PFSK-1 (cell line): Measurements from ENCODE around the gene SASH1.

Source experiments
- FOXP2 ChIP-seq: optimal IDR thresholded peaks from 2 replicates; pipeline ENCODE3; 2011; ENCODE audit warnings: borderline replicate concordance, control low read depth, inconsistent platforms; ENCODE audit not compliant: insufficient read depth; ENCODE audit errors: extremely low read length, extremely low read depth
- POLR2AphosphoS5 ChIP-seq: IDR thresholded peaks from 2 replicates; pipeline ENCODE4 v1.6.1; 2012; ENCODE audit warnings: low read depth, mild to moderate bottlenecking, control low read depth, low read length, moderate library complexity
- REST ChIP-seq, 2 experiments: IDR thresholded peaks; 2 replicates each; pipeline versions ENCODE4 v1.6.1 to v1.8.0; 2011 to 2012; ENCODE audit warnings: low read depth in 2 of 2, low read length in 2 of 2, control low read depth in 1 of 2, inconsistent platforms in 1 of 2, mild to moderate bottlenecking in 1 of 2, moderate library complexity in 1 of 2; ENCODE audit not compliant: insufficient read depth in 1 of 2
- SIN3A ChIP-seq: IDR thresholded peaks from 2 replicates; pipeline ENCODE4 v1.6.1; 2012; ENCODE audit warnings: mild to moderate bottlenecking, low read length, moderate library complexity, borderline replicate concordance; ENCODE audit not compliant: insufficient read depth
- TAF1 ChIP-seq: IDR thresholded peaks from 2 replicates; pipeline ENCODE4 v1.6.1; 2012; ENCODE audit warnings: low read length, control low read depth, borderline replicate concordance; ENCODE audit not compliant: insufficient read depth

The SASH1 gene

DNA sequence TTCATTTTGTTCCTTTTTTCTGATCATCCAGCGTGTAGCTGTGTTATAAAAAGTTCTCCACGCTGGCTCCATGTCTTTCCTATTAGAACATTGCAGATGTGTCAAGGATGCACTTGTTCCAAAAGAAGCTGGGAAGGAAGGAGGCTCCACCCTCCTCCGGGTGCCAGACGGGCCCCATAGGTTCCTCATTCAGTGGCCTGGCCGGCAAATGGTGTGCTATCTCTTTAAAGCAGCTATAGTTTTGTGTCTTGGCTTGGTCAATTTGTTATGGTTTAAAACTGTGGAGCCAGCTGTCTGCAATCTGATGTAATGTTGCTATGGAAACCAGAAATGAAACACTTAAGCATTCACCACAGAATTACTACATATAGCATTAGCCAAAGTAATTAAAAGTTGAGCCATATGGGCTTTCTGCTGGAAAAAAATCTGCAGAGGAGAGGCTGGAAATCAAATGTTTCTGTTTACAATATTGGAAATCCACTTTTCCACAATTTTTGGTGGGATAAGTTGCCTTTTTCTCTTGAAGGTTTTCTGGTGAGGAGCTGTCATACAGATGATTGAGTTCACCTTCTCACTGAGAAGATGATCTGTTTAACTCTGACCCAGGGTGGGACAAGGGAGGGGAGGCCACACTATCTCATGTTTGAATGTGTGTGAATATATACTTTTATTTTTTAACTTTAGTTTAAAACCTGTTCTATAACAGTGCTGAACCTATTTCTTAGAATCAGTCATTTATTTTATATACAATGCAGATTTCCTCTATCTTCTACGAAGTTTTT lies 167.4 kb downstream of the SASH1 start:
- TF ChIP-seq FOXP2: no peak
- TF ChIP-seq SIN3A: no peak
- TF ChIP-seq REST (IDR thresholded peaks at IDR 0.05; ENCODE audit: insufficient read depth in 1 of 2, low read depth in 2 of 2, low read length in 2 of 2): no peak
- TF ChIP-seq TAF1: no peak
- TF ChIP-seq POLR2AphosphoS5: no peak

- TF ChIP-seq TAF1 (no peak), POLR2AphosphoS5 (no peak), REST (IDR thresholded peaks at IDR 0.05; ENCODE audit: insufficient read depth in 1 of 2, low read depth in 2 of 2, low read length in 2 of 2) (no peak), FOXP2 (no peak), SIN3A (no peak)
Measured at GRCh38 chr6:148513145-148514071, 170.8 kb downstream of the SASH1 start.

DNA sequence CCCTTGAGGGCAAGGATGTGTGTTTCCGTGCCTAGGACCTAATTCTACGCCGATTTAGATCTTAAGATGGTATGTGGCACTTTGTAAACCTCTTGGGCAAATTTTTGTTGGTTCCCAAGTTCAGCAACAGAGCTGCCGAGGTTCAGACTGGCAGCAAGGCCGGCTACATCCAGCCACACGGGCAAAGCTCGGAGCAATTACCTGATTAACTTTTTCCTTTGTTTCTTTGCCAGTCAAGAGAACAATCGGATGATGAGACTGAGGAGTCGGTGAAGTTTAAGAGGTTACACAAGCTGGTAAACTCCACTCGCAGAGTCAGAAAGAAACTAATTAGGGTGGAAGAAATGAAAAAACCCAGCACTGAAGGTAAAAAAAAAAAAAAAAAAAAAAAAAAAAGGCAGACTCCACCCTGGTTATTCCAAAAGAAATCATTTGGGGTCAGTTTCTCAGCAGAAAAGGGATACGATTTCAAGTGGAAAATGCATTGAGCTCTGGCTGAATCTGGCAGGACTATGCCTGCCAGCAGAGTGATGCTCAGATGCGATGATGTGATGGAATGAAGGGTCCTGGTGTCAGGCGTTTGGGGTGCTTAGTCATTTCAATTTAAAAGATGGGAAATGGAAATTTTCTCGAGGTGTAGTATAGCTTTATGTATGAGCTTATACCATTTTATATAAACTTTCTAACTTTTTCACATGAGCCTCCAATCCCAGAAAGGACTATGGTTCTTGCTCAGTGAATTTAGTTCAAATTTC lies 171.6 kb downstream of the SASH1 start:
- no peak for TF ChIP-seq REST (IDR thresholded peaks at IDR 0.05; ENCODE audit: insufficient read depth in 1 of 2, low read depth in 2 of 2, low read length in 2 of 2)
- TF ChIP-seq TAF1: no peak
- TF ChIP-seq FOXP2: no peak
- no peak for TF ChIP-seq SIN3A
- no peak for TF ChIP-seq POLR2AphosphoS5

- no peak for TF ChIP-seq REST (IDR thresholded peaks at IDR 0.05; ENCODE audit: insufficient read depth in 1 of 2, low read depth in 2 of 2, low read length in 2 of 2)
- TF ChIP-seq FOXP2: no peak
- TF ChIP-seq SIN3A: no peak
- no peak for TF ChIP-seq POLR2AphosphoS5
- TF ChIP-seq TAF1: no peak
Measured at GRCh38 chr6:148516217-148516616, 173.6 kb downstream of the SASH1 start.
